H9 (cell line): Measurements from ENCODE around the gene ERAL1. TPM values are rescaled to one million over a fixed set of nuclear protein-coding genes. Genes with fewer than 3 reads are reported as not detected.
A peak's percentile ranks its signal among the peaks of the same experiment; 100 is the strongest.

Experiments used
- DNase-seq: peaks from one replicate; pipeline ENCODE4 v3.0.0-alpha.2; 2017
- H2AFZ ChIP-seq: one replicate; pipeline ENCODE4 v1.6.1; 2013; ENCODE audit warnings: mild to moderate bottlenecking, low read length, control low read depth, moderate library complexity
- H2AK5ac ChIP-seq: 2 replicates; pipeline ENCODE4 v1.6.1; 2013; ENCODE audit warnings: low read length, control low read depth, mixed read lengths; ENCODE audit not compliant: insufficient read length
- H2BK120ac ChIP-seq: one replicate; pipeline ENCODE4 v1.6.1; 2013; ENCODE audit warnings: low read depth, mild to moderate bottlenecking, low read length, control low read depth, inconsistent platforms; ENCODE audit not compliant: poor library complexity, severe bottlenecking
- H2BK12ac ChIP-seq: 2 replicates; pipeline ENCODE4 v1.6.1; 2013; ENCODE audit warnings: low read length, control low read depth, mixed read lengths, low read depth; ENCODE audit not compliant: insufficient read length
- H2BK15ac ChIP-seq: 2 replicates; pipeline ENCODE4 v1.6.1; 2013; ENCODE audit warnings: low read depth, low read length, control low read depth
- H2BK20ac ChIP-seq: one replicate; pipeline ENCODE4 v1.6.1; 2013; ENCODE audit warnings: low read depth, mild to moderate bottlenecking, low read length, control low read depth, inconsistent platforms; ENCODE audit not compliant: poor library complexity, severe bottlenecking
- H2BK5ac ChIP-seq: 2 replicates; pipeline ENCODE4 v1.6.1; 2013; ENCODE audit warnings: low read length, control low read depth, mixed read lengths; ENCODE audit not compliant: insufficient read length
- H3K14ac ChIP-seq: 2 replicates; pipeline ENCODE4 v1.6.1; 2013; ENCODE audit warnings: low read length, control low read depth; ENCODE audit not compliant: insufficient read depth
- H3K18ac ChIP-seq: 2 replicates; pipeline ENCODE4 v1.6.1; 2013; ENCODE audit warnings: low read depth, mild to moderate bottlenecking, mixed read lengths, low read length, control low read depth; ENCODE audit not compliant: insufficient read length
- H3K23ac ChIP-seq: 2 replicates; pipeline ENCODE4 v1.6.1; 2013; ENCODE audit warnings: low read length, control low read depth, mixed read lengths, low read depth; ENCODE audit not compliant: insufficient read length
- H3K23me2 ChIP-seq: 2 replicates; pipeline ENCODE4 v1.6.1; 2013; ENCODE audit warnings: low read depth, mild to moderate bottlenecking, mixed read lengths, low read length, control low read depth; ENCODE audit not compliant: insufficient read length, poor library complexity, severe bottlenecking
- H3K27ac ChIP-seq: 2 replicates; pipeline ENCODE4 v1.5.1; 2013; ENCODE audit warnings: low read length, control low read depth, mixed read lengths, low read depth; ENCODE audit not compliant: insufficient read length
- H3K27me3 ChIP-seq: 2 replicates; pipeline ENCODE4 v1.6.1; 2013; ENCODE audit warnings: low read length, control low read depth, inconsistent platforms; ENCODE audit not compliant: insufficient read depth
- H3K4ac ChIP-seq: 2 replicates; pipeline ENCODE4 v1.6.1; 2013; ENCODE audit warnings: low read depth, mild to moderate bottlenecking, control low read depth, inconsistent platforms, low read length, moderate library complexity
- H3K4me1 ChIP-seq: 2 replicates; pipeline ENCODE4 v1.6.1; 2013; ENCODE audit warnings: low read length, control low read depth, inconsistent platforms; ENCODE audit not compliant: insufficient read depth
- H3K4me2 ChIP-seq: 2 replicates; pipeline ENCODE4 v1.6.1; 2013; ENCODE audit warnings: low read length, control low read depth, mixed read lengths; ENCODE audit not compliant: insufficient read length, insufficient read depth
- H3K56ac ChIP-seq: 2 replicates; pipeline ENCODE4 v1.6.1; 2013; ENCODE audit warnings: low read depth, mild to moderate bottlenecking, mixed read lengths, low read length, control low read depth; ENCODE audit not compliant: insufficient read length
- H3K79me1 ChIP-seq: 2 replicates; pipeline ENCODE4 v1.6.1; 2013; ENCODE audit warnings: low read depth, mild to moderate bottlenecking, moderate library complexity, low read length, control low read depth, inconsistent platforms; ENCODE audit not compliant: insufficient read depth, poor library complexity, severe bottlenecking
- H3K79me2 ChIP-seq: 2 replicates; pipeline ENCODE4 v1.6.1; 2013; ENCODE audit warnings: low read length, control low read depth, inconsistent platforms; ENCODE audit not compliant: insufficient read depth
- H3K9ac ChIP-seq: 2 replicates; pipeline ENCODE4 v1.6.1; 2013; ENCODE audit warnings: low read length, control low read depth, mixed read lengths; ENCODE audit not compliant: insufficient read length; ENCODE audit errors: extremely low read depth
- H3K9me3 ChIP-seq: one replicate; pipeline ENCODE4 v1.6.1; 2013; ENCODE audit warnings: low read depth, low read length, inconsistent platforms; ENCODE audit not compliant: control insufficient read depth
- H3T11ph ChIP-seq: one replicate; pipeline ENCODE4 v1.6.1; 2013; ENCODE audit warnings: mild to moderate bottlenecking, low read length, control low read depth, inconsistent platforms
- H4K20me1 ChIP-seq: one replicate; pipeline ENCODE4 v1.6.1; 2013; ENCODE audit not compliant: control insufficient read depth, insufficient read length, insufficient read depth
- H4K5ac ChIP-seq: 2 replicates; pipeline ENCODE4 v1.6.1; 2013; ENCODE audit warnings: low read depth, mild to moderate bottlenecking, mixed read lengths, low read length, control low read depth; ENCODE audit not compliant: insufficient read length
- H4K8ac ChIP-seq: replicated peaks from 2 replicates; pipeline ENCODE4 v1.6.1; 2013; ENCODE audit warnings: low read length, control low read depth, mixed read lengths, low read depth; ENCODE audit not compliant: insufficient read length
- H4K91ac ChIP-seq: 2 replicates; pipeline ENCODE4 v1.6.1; 2013; ENCODE audit warnings: low read depth, mild to moderate bottlenecking, moderate library complexity, mixed read lengths, low read length, control low read depth; ENCODE audit not compliant: insufficient read length
- H3K27ac Mint-ChIP-seq, 3 experiments: 2 replicates in 2 of 3; 3 replicates in 1 of 3; pipeline ENCODE4 v1.8.0; 2020 to 2021; ENCODE audit warnings: mixed read lengths in 3 of 3, mild to moderate bottlenecking in 1 of 3, moderate library complexity in 1 of 3
- H3K27me3 Mint-ChIP-seq: 2 replicates; pipeline ENCODE4 v1.8.0; 2021; ENCODE audit warnings: low read depth, mild to moderate bottlenecking, moderate library complexity, mixed read lengths
- H3K36me3 Mint-ChIP-seq, 3 experiments: 2 replicates in 2 of 3; 3 replicates in 1 of 3; pipeline ENCODE4 v1.8.0; 2020 to 2021; ENCODE audit warnings: low read depth in 3 of 3, mixed read lengths in 3 of 3; ENCODE audit not compliant: insufficient read depth in 1 of 3
- H3K4me1 Mint-ChIP-seq, 2 experiments: 2 replicates each; pipeline ENCODE4 v1.8.0; 2020; ENCODE audit warnings: mixed read lengths in 2 of 2
- H3K4me3 Mint-ChIP-seq, 2 experiments: 2 replicates in 1 of 2; 3 replicates in 1 of 2; pipeline ENCODE4 v1.8.0; 2020 to 2021; ENCODE audit warnings: mild to moderate bottlenecking in 2 of 2, mixed read lengths in 2 of 2, moderate library complexity in 1 of 2
- H3K9me3 Mint-ChIP-seq, 2 experiments: 2 replicates in 1 of 2; 3 replicates in 1 of 2; pipeline ENCODE4 v1.8.0; 2020; ENCODE audit warnings: mild to moderate bottlenecking in 2 of 2, mixed read lengths in 2 of 2, moderate library complexity in 1 of 2
- WGBS: extraction: QIAGEN DNeasy Blood & Tissue Kit; methylation state at CpG from one replicate; pipeline ENCODE4 v1.1.7; 2013; ENCODE audit warnings: missing lambda C conversion rate, low lambda C conversion rate, mixed read lengths; ENCODE audit not compliant: insufficient read length; ENCODE audit errors: extremely low coverage; 5-methylcytosine and 5-hydroxymethylcytosine counted together
- total RNA-seq: library from RNA; stranded (reverse); gene quantifications from 2 replicates; pipeline ENCODE4 v1.2.1, GENCODE V29; 2021
- TF ChIP-seq, protein P1 (sequence below): fragments of 200-600 bp; sonication (generic); conservative IDR thresholded peaks from 3 replicates; pipeline ENCODE4 v1.8.0; 2021; ENCODE audit warnings: antibody characterized with exemption, mild to moderate bottlenecking

Gene ERAL1
- total RNA-seq, 1 experiment from 2014 or later, result 67.8 TPM

- H2BK20ac ChIP-seq, result no peak within 1 kb of the TSS
- H2BK15ac ChIP-seq, result no peak within 1 kb of the TSS
- H3T11ph ChIP-seq, result no peak within 1 kb of the TSS
- no peak within 1 kb of the TSS for H2BK5ac ChIP-seq
- DNase-seq, result peak; percentile 96
- peaks cover 19% of the 10 kb centered on the region; the same call in 1 of the 2 replicates for H3K79me2 ChIP-seq
- H2BK12ac ChIP-seq, result no peak within 1 kb of the TSS
- Mint-ChIP-seq H3K9me3 (no peaks in the 10 kb centered on the region), H3K27me3 (no peaks in the 10 kb centered on the region), H3K36me3 (peaks cover 0 to 5% (median 2%) of the 10 kb centered on the region in 3 experiments; a peak in 5 of 7 replicates), H3K4me3 (peak within 1 kb of the TSS; percentile 98 to 100), H3K27ac (peak within 1 kb of the TSS; percentile 91 to 98 (median 95)), H3K4me1 (peaks cover 8 to 14% of the 10 kb centered on the region in 2 experiments)
- H4K20me1 ChIP-seq, result no peaks in the 10 kb centered on the region
- no peak within 1 kb of the TSS for H3K56ac ChIP-seq
- H3K9me3 ChIP-seq, result no peaks in the 10 kb centered on the region
- H2AK5ac ChIP-seq, result no peak within 1 kb of the TSS
- H4K5ac ChIP-seq, result no peak within 1 kb of the TSS
- TF ChIP-seq, protein P1, sequence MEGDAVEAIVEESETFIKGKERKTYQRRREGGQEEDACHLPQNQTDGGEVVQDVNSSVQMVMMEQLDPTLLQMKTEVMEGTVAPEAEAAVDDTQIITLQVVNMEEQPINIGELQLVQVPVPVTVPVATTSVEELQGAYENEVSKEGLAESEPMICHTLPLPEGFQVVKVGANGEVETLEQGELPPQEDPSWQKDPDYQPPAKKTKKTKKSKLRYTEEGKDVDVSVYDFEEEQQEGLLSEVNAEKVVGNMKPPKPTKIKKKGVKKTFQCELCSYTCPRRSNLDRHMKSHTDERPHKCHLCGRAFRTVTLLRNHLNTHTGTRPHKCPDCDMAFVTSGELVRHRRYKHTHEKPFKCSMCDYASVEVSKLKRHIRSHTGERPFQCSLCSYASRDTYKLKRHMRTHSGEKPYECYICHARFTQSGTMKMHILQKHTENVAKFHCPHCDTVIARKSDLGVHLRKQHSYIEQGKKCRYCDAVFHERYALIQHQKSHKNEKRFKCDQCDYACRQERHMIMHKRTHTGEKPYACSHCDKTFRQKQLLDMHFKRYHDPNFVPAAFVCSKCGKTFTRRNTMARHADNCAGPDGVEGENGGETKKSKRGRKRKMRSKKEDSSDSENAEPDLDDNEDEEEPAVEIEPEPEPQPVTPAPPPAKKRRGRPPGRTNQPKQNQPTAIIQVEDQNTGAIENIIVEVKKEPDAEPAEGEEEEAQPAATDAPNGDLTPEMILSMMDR, result no peak
- peaks cover 6% of the 10 kb centered on the region for H3K23me2 ChIP-seq
- no peak within 1 kb of the TSS for H2BK120ac ChIP-seq
- H3K4me2 ChIP-seq, result peak within 1 kb of the TSS; percentile 99
- H3K79me1 ChIP-seq, result peaks cover 3% of the 10 kb centered on the region
- H3K4me1 ChIP-seq, result no peaks in the 10 kb centered on the region
- peak within 1 kb of the TSS; percentile 76 for H3K14ac ChIP-seq
- H3K4ac ChIP-seq, result no peak within 1 kb of the TSS
- H3K9ac ChIP-seq, result peak within 1 kb of the TSS; percentile 84
- no peak within 1 kb of the TSS for H4K8ac ChIP-seq
- H3K27me3 ChIP-seq, result no peaks in the 10 kb centered on the region
- no peak within 1 kb of the TSS for H4K91ac ChIP-seq
- H2AFZ ChIP-seq, result no peak within 1 kb of the TSS
- no CpG with 5 or more reads among the region's 44 CpGs for WGBS
- H3K27ac ChIP-seq, result no peak within 1 kb of the TSS
- H3K23ac ChIP-seq, result no peak within 1 kb of the TSS
- H3K18ac ChIP-seq, result peak within 1 kb of the TSS; percentile 47
Measured at GRCh38 chr17:28842282-28843012, 12.4 kb upstream of the ERAL1 start, which contains the start of gene FAM222B. Gene FAM222B (minus strand): TSS chr17:28842790. CDS start chr17:28766667, 76,123 bp downstream.
